Measurements from ENCODE around the gene CACNA1E.

- no peak for TF ChIP-seq CTCF (conservative IDR thresholded peaks at IDR 0.05; ENCODE audit: low read length)
- TF ChIP-seq EZH2phosphoT487 (IDR thresholded peaks at IDR 0.05; ENCODE audit: borderline replicate concordance, low read depth, low read length), result no peak
These were observed 163.4 kb downstream of the CACNA1E start for GRCh38 chr1:181646710-181647109.

Data from OCI-LY7 (cell line).